HEK293 (cell line): ENCODE measurements around the gene CASP12.

Experiments used
- CTCF ChIP-seq: fragments of 450-650 bp; formaldehyde crosslinking; IDR thresholded peaks from 2 replicates; pipeline ENCODE4 v1.5.1; 2016; ENCODE audit warnings: missing biosample characterization, missing genetic modification characterization
- ZNF76 ChIP-seq: fragments of 450-650 bp; formaldehyde crosslinking; IDR thresholded peaks from 2 replicates; pipeline ENCODE4; 2016; ENCODE audit warnings: low read depth, missing biosample characterization, missing genetic modification characterization, borderline replicate concordance

- no peak for TF ChIP-seq CTCF (tag by site-specific recombination)
- no peak for TF ChIP-seq ZNF76
Observed at GRCh38 chr11:104897891-104898684, at the start of gene CASP12.
